ENCODE measurements around the gene ADK. TPM values are rescaled to one million over a fixed set of nuclear protein-coding genes. Genes with fewer than 3 reads are reported as not detected.
A peak's percentile ranks its signal among the peaks of the same experiment; 100 is the strongest.

Gene ADK
- polyA plus RNA-seq, 4 donors = 7.2 to 32.3 (median 16.1) TPM

DNA sequence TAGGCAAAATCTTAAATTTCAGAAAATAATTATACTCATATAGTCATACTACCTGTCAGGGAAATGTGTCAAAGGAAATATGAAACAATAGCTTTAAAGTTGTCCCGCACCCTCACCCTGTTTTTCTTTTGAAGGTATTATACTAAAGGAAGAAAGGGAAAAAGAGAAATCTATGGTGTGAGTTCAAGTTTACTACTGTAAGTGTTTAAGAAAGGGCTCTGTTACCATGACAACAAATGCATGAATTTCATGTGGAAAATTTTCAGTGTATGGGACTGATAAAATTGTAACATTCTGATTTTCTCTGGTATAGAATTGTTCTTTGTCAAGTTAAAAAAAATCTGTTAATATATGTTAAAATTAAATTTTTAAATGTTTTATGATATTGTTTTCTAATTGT lies 229.8 kb downstream of the ADK start:
- FAIRE-seq = peak; percentile 61
- Histone ChIP-seq H3K27me3 (ENCODE audit: control insufficient read depth in 3 of 3, insufficient read depth in 3 of 3, low read length in 3 of 3) (no peaks in the 10 kb centered on the region), H3K36me3 (ENCODE audit: control insufficient read depth in 3 of 3, insufficient read depth in 2 of 3, low read depth in 1 of 3, low read length in 3 of 3) (no peaks in the 10 kb centered on the region), H3K27ac (ENCODE audit: low read depth in 1 of 3, low read length in 2 of 3) (no peak overlapping the region), H3K4me3 (ENCODE audit: low read depth in 1 of 3, low read length in 3 of 3) (no peak overlapping the region), H3K4me1 (ENCODE audit: control insufficient read depth in 3 of 3, insufficient read depth in 2 of 3, low read depth in 1 of 3, low read length in 2 of 3) (no peaks in the 10 kb centered on the region), H3K9me3 (ENCODE audit: control insufficient read depth in 2 of 2, insufficient read depth in 1 of 2, low read depth in 1 of 2, low read length in 1 of 2) (no peaks in the 10 kb centered on the region)
- 96 to 98% (median 97%) methylated on average over 1 of the region's 1 CpG for WGBS, 3 donors
- DNase-seq = no peak

DNA sequence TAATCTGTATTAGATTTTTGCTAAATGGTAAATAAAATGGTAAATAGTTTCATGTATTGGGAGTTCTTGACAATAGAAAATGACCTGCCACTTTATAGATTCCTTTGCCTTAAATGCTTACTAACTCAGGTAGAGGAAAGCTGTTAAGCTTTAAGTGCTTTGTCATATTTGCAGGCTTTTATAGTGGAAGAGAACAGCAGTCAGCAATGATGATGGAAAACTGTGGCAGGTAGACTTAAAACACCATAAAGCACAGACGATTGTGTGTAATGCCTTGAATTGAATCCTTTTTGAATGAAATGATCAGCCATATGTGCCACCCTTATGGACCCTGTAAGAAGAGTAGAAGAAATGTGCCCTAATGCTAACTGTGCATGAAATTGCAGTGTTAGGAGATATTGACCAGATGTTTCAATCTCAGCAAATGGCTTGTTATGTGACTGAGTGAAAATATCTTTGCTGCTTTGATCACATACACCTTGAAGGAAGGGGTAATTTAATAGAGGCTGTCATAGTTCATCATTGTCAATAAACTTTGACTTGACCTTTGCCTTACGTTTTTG lies 230.4 kb downstream of the ADK start:
- 64 to 81% (median 68%) methylated on average over 2 of the region's 2 CpGs for WGBS, 3 donors
- no peak for FAIRE-seq

DNA sequence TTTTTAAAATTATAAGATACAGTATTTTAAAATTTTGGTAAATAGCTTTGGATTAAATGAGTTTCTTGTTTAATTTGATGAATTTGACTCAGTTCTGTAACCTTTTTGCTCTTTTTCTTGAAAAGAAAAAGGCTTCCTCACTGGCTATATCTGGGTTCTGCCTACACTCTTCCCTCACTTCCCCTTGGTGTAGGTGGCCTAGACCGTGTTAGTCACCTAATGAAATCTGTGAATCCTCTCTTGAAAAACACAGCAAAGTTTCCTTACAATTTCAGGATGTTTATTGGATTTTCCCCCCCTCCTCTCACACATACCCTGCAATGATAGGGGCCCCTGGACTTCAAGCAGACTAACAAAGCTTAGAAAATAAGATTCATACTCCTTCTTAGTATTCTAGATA lies 231.6 kb downstream of the ADK start:
- DNase-seq (no peak), FAIRE-seq (no peak)
- H3K36me3 ChIP-seq (ENCODE audit: control insufficient read depth in 3 of 3, insufficient read depth in 2 of 3, low read depth in 1 of 3, low read length in 3 of 3) = no peaks in the 10 kb centered on the region
- no peak overlapping the region for H3K4me3 ChIP-seq (ENCODE audit: low read depth in 1 of 3, low read length in 3 of 3)
- no peaks in the 10 kb centered on the region for H3K27me3 ChIP-seq (ENCODE audit: control insufficient read depth in 3 of 3, insufficient read depth in 3 of 3, low read length in 3 of 3)
- H3K9me3 ChIP-seq (ENCODE audit: control insufficient read depth in 2 of 2, insufficient read depth in 1 of 2, low read depth in 1 of 2, low read length in 1 of 2) = no peaks in the 10 kb centered on the region
- WGBS, 3 donors = 79 to 94% (median 83%) methylated on average over 1 of the region's 1 CpG
- H3K4me1 ChIP-seq (ENCODE audit: control insufficient read depth in 3 of 3, insufficient read depth in 2 of 3, low read depth in 1 of 3, low read length in 2 of 3) = no peaks in the 10 kb centered on the region
- H3K27ac ChIP-seq (ENCODE audit: low read depth in 1 of 3, low read length in 2 of 3) = no peak overlapping the region

More for the DNA sequence above, 230.4 kb downstream of the ADK start:
- no peak for DNase-seq
- H3K4me3 ChIP-seq (ENCODE audit: low read depth in 1 of 3, low read length in 3 of 3) = no peak overlapping the region
- H3K27ac ChIP-seq (ENCODE audit: low read depth in 1 of 3, low read length in 2 of 3) = no peak overlapping the region
- H3K36me3 ChIP-seq (ENCODE audit: control insufficient read depth in 3 of 3, insufficient read depth in 2 of 3, low read depth in 1 of 3, low read length in 3 of 3) = no peaks in the 10 kb centered on the region
- no peaks in the 10 kb centered on the region for H3K27me3 ChIP-seq (ENCODE audit: control insufficient read depth in 3 of 3, insufficient read depth in 3 of 3, low read length in 3 of 3)
- H3K9me3 ChIP-seq (ENCODE audit: control insufficient read depth in 2 of 2, insufficient read depth in 1 of 2, low read depth in 1 of 2, low read length in 1 of 2) = no peaks in the 10 kb centered on the region
- no peaks in the 10 kb centered on the region for H3K4me1 ChIP-seq (ENCODE audit: control insufficient read depth in 3 of 3, insufficient read depth in 2 of 3, low read depth in 1 of 3, low read length in 2 of 3)

DNA sequence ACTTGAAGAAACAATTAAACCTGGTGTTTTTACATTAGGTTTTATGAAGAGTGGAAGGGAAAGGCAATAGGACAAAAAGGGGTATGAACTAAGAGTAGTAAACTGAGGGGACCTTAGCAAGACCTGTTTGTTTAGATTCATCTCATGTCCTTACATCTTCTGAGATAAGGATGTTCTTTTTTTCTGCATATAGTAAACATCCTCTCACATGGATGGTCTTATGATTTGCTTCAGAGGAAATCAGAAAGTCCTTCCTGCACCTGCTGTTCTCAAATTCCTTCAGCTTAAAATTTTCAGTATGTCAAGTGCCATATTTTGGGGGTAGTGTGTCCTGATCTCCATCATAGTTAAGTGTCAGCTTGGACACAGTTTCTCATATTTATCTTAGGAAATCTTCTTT lies 232.6 kb downstream of the ADK start:
- Histone ChIP-seq H3K4me1 (ENCODE audit: control insufficient read depth in 3 of 3, insufficient read depth in 2 of 3, low read depth in 1 of 3, low read length in 2 of 3) (no peaks in the 10 kb centered on the region), H3K27ac (ENCODE audit: low read depth in 1 of 3, low read length in 2 of 3) (no peak overlapping the region), H3K27me3 (ENCODE audit: control insufficient read depth in 3 of 3, insufficient read depth in 3 of 3, low read length in 3 of 3) (no peaks in the 10 kb centered on the region), H3K4me3 (ENCODE audit: low read depth in 1 of 3, low read length in 3 of 3) (no peak overlapping the region), H3K36me3 (ENCODE audit: control insufficient read depth in 3 of 3, insufficient read depth in 2 of 3, low read depth in 1 of 3, low read length in 3 of 3) (no peaks in the 10 kb centered on the region), H3K9me3 (ENCODE audit: control insufficient read depth in 2 of 2, insufficient read depth in 1 of 2, low read depth in 1 of 2, low read length in 1 of 2) (no peaks in the 10 kb centered on the region)
- DNase-seq (no peak), FAIRE-seq (no peak)

DNA sequence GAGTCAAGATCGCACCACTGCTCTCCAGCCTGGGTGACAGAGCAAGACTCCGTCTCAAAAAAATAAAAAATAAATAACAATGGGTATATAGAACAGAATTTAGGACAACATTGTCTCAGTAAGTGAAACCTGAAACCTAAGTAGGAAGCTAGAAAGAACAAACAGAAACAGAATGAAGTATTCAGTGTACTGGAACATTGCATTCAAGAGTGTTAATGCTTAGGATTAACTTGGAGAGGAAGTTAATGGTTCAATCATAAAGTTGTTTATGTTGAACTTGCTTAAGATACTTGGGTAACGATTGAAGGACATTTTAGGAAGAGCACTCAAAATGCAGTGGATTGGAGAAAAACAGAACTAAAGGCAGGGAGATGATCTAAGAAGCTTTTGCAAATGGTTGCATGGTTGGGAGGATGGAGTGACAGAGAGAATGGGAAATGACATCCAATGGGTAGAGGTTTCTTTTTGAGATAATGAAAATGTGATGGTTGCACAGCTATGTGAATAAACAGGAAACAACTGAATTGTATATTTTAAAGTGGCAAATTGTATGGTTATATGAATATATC lies 233.7 kb downstream of the ADK start:
- no peaks in the 10 kb centered on the region for H3K36me3 ChIP-seq (ENCODE audit: control insufficient read depth in 3 of 3, insufficient read depth in 2 of 3, low read depth in 1 of 3, low read length in 3 of 3)
- no peak overlapping the region for H3K4me3 ChIP-seq (ENCODE audit: low read depth in 1 of 3, low read length in 3 of 3)
- no peaks in the 10 kb centered on the region for H3K9me3 ChIP-seq (ENCODE audit: control insufficient read depth in 2 of 2, insufficient read depth in 1 of 2, low read depth in 1 of 2, low read length in 1 of 2)
- 85 to 96% (median 92%) methylated on average over 3 of the region's 3 CpGs for WGBS, 3 donors
- no peak for FAIRE-seq
- no peak for DNase-seq
- no peak overlapping the region for H3K27ac ChIP-seq (ENCODE audit: low read depth in 1 of 3, low read length in 2 of 3)
- no peaks in the 10 kb centered on the region for H3K4me1 ChIP-seq (ENCODE audit: control insufficient read depth in 3 of 3, insufficient read depth in 2 of 3, low read depth in 1 of 3, low read length in 2 of 3)
- H3K27me3 ChIP-seq (ENCODE audit: control insufficient read depth in 3 of 3, insufficient read depth in 3 of 3, low read length in 3 of 3) = no peaks in the 10 kb centered on the region

DNA sequence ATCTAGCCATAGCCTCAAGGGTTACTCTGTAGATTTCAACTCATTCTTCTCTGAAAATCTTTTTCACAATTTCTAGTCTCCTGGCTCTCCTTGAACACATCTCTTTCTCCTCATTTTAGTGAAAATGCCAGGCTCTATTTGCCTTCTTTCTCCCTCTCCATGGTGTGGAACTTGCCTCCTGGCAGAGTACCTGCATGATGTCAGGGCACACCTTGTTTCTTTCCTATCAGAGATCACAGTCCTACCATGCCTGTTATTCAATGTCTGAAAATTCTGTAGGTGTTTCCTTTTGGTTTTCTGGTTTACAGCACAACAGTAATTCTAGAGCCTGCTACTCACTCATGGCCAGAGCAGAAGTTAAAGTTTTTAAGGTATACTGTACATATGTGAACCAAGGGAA lies 237.8 kb downstream of the ADK start:
- H3K27me3 ChIP-seq (ENCODE audit: control insufficient read depth in 3 of 3, insufficient read depth in 3 of 3, low read length in 3 of 3) = no peaks in the 10 kb centered on the region
- no peaks in the 10 kb centered on the region for H3K4me1 ChIP-seq (ENCODE audit: control insufficient read depth in 3 of 3, insufficient read depth in 2 of 3, low read depth in 1 of 3, low read length in 2 of 3)
- no peak overlapping the region for H3K4me3 ChIP-seq (ENCODE audit: low read depth in 1 of 3, low read length in 3 of 3)
- no peak for FAIRE-seq
- DNase-seq = peak in 1 of 2 donors; percentile 32
- no peaks in the 10 kb centered on the region for H3K36me3 ChIP-seq (ENCODE audit: control insufficient read depth in 3 of 3, insufficient read depth in 2 of 3, low read depth in 1 of 3, low read length in 3 of 3)
- H3K27ac ChIP-seq (ENCODE audit: low read depth in 1 of 3, low read length in 2 of 3) = no peak overlapping the region
- no peaks in the 10 kb centered on the region for H3K9me3 ChIP-seq (ENCODE audit: control insufficient read depth in 2 of 2, insufficient read depth in 1 of 2, low read depth in 1 of 2, low read length in 1 of 2)

DNA sequence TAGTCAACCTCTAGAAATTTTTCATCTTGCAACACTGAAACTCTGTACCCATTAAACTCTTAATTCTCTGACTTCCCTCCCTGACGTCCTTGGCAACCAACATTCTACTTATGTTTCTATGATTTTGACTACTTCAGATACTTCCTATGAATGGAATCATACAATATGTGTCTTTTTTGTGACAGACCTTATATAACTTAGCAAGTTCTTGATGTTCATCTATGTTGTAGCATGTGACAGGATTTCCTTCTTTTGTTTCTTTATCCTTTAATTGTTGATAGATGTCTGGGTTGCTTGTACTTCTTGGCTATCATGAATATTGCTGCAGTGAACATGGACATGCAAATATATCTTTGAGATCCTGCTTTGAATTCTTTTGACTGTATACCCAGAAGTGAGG lies 240.8 kb downstream of the ADK start:
- no peaks in the 10 kb centered on the region for H3K9me3 ChIP-seq (ENCODE audit: control insufficient read depth in 2 of 2, insufficient read depth in 1 of 2, low read depth in 1 of 2, low read length in 1 of 2)
- no peak overlapping the region for H3K27ac ChIP-seq (ENCODE audit: low read depth in 1 of 3, low read length in 2 of 3)
- H3K27me3 ChIP-seq (ENCODE audit: control insufficient read depth in 3 of 3, insufficient read depth in 3 of 3, low read length in 3 of 3) = no peaks in the 10 kb centered on the region
- DNase-seq (no peak), FAIRE-seq (no peak)
- 69 to 85% (median 69%) methylated on average over 1 of the region's 1 CpG for whole genome bisulfite sequencing, 3 donors
- peaks cover 0 to 7% (median 0%) of the 10 kb centered on the region in 3 donors for H3K36me3 ChIP-seq (ENCODE audit: control insufficient read depth in 3 of 3, insufficient read depth in 2 of 3, low read depth in 1 of 3, low read length in 3 of 3)
- H3K4me1 ChIP-seq (ENCODE audit: control insufficient read depth in 3 of 3, insufficient read depth in 2 of 3, low read depth in 1 of 3, low read length in 2 of 3) = no peaks in the 10 kb centered on the region
- no peak overlapping the region for H3K4me3 ChIP-seq (ENCODE audit: low read depth in 1 of 3, low read length in 3 of 3)

DNA sequence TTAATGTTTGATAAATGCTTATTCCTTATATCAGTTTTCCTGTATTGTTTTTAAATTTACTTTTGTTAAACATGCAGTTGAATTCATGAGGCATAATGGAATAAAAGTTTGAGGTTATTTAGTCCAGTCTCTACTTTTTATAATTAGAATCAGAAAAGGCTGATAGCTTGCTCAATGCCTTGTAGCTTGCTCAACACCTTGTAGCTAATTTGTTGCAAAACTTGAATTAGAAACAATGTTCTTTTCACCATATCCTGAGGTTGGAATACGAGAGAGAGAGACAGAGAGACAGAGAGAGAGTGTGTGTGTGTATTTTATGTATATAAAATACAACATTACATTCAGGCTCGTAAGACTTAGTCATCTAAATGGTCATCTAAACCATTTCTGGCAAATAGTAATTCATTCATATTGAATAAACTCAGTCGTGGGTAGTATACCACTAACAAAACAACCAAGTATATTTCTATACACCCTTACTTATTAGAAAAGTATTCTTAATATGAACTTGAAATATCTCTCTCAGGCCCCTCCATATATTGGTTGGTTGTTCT lies 243.5 kb downstream of the ADK start:
- no peaks in the 10 kb centered on the region for H3K9me3 ChIP-seq (ENCODE audit: control insufficient read depth in 2 of 2, insufficient read depth in 1 of 2, low read depth in 1 of 2, low read length in 1 of 2)
- H3K4me3 ChIP-seq (ENCODE audit: low read depth in 1 of 3, low read length in 3 of 3) = no peak overlapping the region
- WGBS, 3 donors = 94 to 95% (median 94%) methylated on average over 3 of the region's 3 CpGs
- FAIRE-seq (no peak), DNase-seq (no peak)
- no peak overlapping the region for H3K27ac ChIP-seq (ENCODE audit: low read depth in 1 of 3, low read length in 2 of 3)
- H3K4me1 ChIP-seq (ENCODE audit: control insufficient read depth in 3 of 3, insufficient read depth in 2 of 3, low read depth in 1 of 3, low read length in 2 of 3) = no peaks in the 10 kb centered on the region
- H3K36me3 ChIP-seq (ENCODE audit: control insufficient read depth in 3 of 3, insufficient read depth in 2 of 3, low read depth in 1 of 3, low read length in 3 of 3) = peaks cover 0 to 10% (median 0%) of the 10 kb centered on the region in 3 donors
- H3K27me3 ChIP-seq (ENCODE audit: control insufficient read depth in 3 of 3, insufficient read depth in 3 of 3, low read length in 3 of 3) = no peaks in the 10 kb centered on the region

DNA sequence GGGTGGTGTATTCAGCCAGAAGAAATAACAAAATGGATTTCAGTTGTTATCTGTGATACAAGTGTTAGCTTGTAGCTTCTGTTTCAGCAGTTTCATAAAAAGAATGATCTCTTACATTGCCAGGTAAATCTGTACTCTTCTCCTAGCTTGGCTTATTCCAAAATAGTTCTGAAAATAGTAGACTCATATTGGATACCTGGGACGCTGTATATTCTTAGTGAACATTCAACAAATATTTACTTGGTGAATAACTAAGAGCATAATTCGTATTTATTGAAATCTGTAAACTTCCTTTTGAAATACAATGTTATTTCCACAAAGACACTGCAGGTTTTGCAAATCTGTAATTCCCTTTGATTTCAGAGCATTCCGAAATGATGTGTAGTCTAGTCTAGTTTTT lies 249.2 kb downstream of the ADK start:
- 91 to 96% (median 92%) methylated on average over 3 of the region's 3 CpGs for WGBS, 3 donors
- Histone ChIP-seq H3K36me3 (ENCODE audit: control insufficient read depth in 3 of 3, insufficient read depth in 2 of 3, low read depth in 1 of 3, low read length in 3 of 3) (peaks cover 0 to 14% (median 0%) of the 10 kb centered on the region in 3 donors), H3K27me3 (ENCODE audit: control insufficient read depth in 3 of 3, insufficient read depth in 3 of 3, low read length in 3 of 3) (no peaks in the 10 kb centered on the region), H3K4me1 (ENCODE audit: control insufficient read depth in 3 of 3, insufficient read depth in 2 of 3, low read depth in 1 of 3, low read length in 2 of 3) (no peaks in the 10 kb centered on the region), H3K27ac (ENCODE audit: low read depth in 1 of 3, low read length in 2 of 3) (no peak overlapping the region), H3K4me3 (ENCODE audit: low read depth in 1 of 3, low read length in 3 of 3) (no peak overlapping the region), H3K9me3 (ENCODE audit: control insufficient read depth in 2 of 2, insufficient read depth in 1 of 2, low read depth in 1 of 2, low read length in 1 of 2) (peaks cover 0 to 12% of the 10 kb centered on the region in 2 donors)
- no peak for DNase-seq
- no peak for FAIRE-seq

Data from small intestine (tissue), 7 donors.